Measurements from ENCODE around the gene ZFP36L1. TPM values are rescaled to one million over a fixed set of nuclear protein-coding genes. Genes with fewer than 3 reads are reported as not detected.
A peak's percentile ranks its signal among the peaks of the same experiment; 100 is the strongest.

Gene ZFP36L1
- total and polyA plus RNA-seq, 10 donors: 65.7 to 443 (median 305) TPM

GRCh38 chr14:68756000-68756481 is 36.8 kb downstream of the ZFP36L1 start:
- DNase-seq: no peak
- no peaks in the 10 kb centered on the region for H3K9me3 ChIP-seq
- no peak overlapping the region for H3K27ac ChIP-seq
- H3K4me3 ChIP-seq: no peak overlapping the region
- H3K27me3 ChIP-seq (replicated peaks in 1 of 7): no peaks in the 10 kb centered on the region
- 80 to 91% (median 87%) methylated on average over 7 of the region's 7 CpGs for WGBS, 5 donors
- H3K36me3 ChIP-seq: no peaks in the 10 kb centered on the region
- intact Hi-C loops (cut with DNase I; ENCODE audit: low total_unique reads): no loop called here
- H3K4me1 ChIP-seq: peaks cover 9 to 74% (median 24%) of the 10 kb centered on the region in 6 donors
- TF ChIP-seq POLR2AphosphoS5 (IDR thresholded peaks at IDR 0.05) (no peak), POLR2A (IDR thresholded peaks at IDR 0.05) (no peak), CTCF (IDR thresholded peaks at IDR 0.05 in 8 of 11, conservative IDR thresholded peaks at IDR 0.05 in 3 of 11) (no peak)

DNA sequence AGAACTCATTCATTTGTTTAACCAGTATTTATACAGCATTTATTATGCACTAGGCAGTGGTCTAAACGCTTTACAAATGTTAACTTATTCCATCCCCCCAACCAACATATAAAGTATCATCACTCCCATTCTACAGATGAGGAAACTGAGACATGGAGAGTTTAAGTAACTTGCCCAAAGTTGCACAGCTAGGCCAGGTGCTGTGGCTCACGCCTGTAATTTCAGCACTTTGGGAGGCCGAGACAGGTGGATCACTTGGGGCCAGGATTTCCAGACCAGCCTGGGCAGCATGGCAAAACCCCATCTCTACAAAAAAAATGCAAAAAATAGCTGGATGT is 37.9 kb downstream of the ZFP36L1 start:
- H3K27ac ChIP-seq: no peak overlapping the region
- peaks cover 9 to 71% (median 23%) of the 10 kb centered on the region in 6 donors for H3K4me1 ChIP-seq
- no peaks in the 10 kb centered on the region for H3K27me3 ChIP-seq (replicated peaks in 1 of 7)
- no peak for TF ChIP-seq CTCF (IDR thresholded peaks at IDR 0.05 in 8 of 11, conservative IDR thresholded peaks at IDR 0.05 in 3 of 11)
- no peak for TF ChIP-seq POLR2A (IDR thresholded peaks at IDR 0.05)
- TF ChIP-seq POLR2AphosphoS5 (IDR thresholded peaks at IDR 0.05): no peak
- H3K9me3 ChIP-seq: no peaks in the 10 kb centered on the region
- H3K36me3 ChIP-seq: no peaks in the 10 kb centered on the region
- no peak for DNase-seq
- no peak overlapping the region for H3K4me3 ChIP-seq
- intact Hi-C loops (cut with DNase I; ENCODE audit: low total_unique reads): no loop called here
- WGBS, 5 donors: 89 to 98% (median 96%) methylated on average over 3 of the region's 3 CpGs

GRCh38 chr14:68753690-68754089 is 39.2 kb downstream of the ZFP36L1 start:
- Histone ChIP-seq H3K4me1 (peaks cover 9 to 58% (median 19%) of the 10 kb centered on the region in 6 donors), H3K27me3 (replicated peaks in 1 of 7) (no peaks in the 10 kb centered on the region), H3K27ac (peak overlapping the region in 1 of 8 donors; percentile 39), H3K4me3 (no peak overlapping the region), H3K36me3 (no peaks in the 10 kb centered on the region), H3K9me3 (no peaks in the 10 kb centered on the region)
- 48 to 75% (median 63%) methylated on average over 4 of the region's 4 CpGs for whole genome bisulfite sequencing, 5 donors
- intact Hi-C loops (cut with DNase I; ENCODE audit: low total_unique reads): no loop called here
- TF ChIP-seq POLR2AphosphoS5 (IDR thresholded peaks at IDR 0.05): no peak
- no peak for TF ChIP-seq CTCF (IDR thresholded peaks at IDR 0.05 in 8 of 11, conservative IDR thresholded peaks at IDR 0.05 in 3 of 11)
- no peak for DNase-seq

- Histone ChIP-seq H3K4me3 (no peak overlapping the region), H3K4me1 (peaks cover under 1 to 46% (median 11%) of the 10 kb centered on the region in 6 donors), H3K27me3 (replicated peaks in 1 of 7) (no peaks in the 10 kb centered on the region), H3K27ac (peak overlapping the region in 5 of 8 donors; percentile 3 to 39 (median 27)), H3K36me3 (no peaks in the 10 kb centered on the region), H3K9me3 (no peaks in the 10 kb centered on the region)
- no peak for TF ChIP-seq CTCF (IDR thresholded peaks at IDR 0.05 in 8 of 11, conservative IDR thresholded peaks at IDR 0.05 in 3 of 11)
- DNase-seq: no peak
- 81 to 90% (median 88%) methylated on average over 6 of the region's 6 CpGs for WGBS, 5 donors
- intact Hi-C loops (cut with DNase I; ENCODE audit: low total_unique reads): no loop called here
These were observed 40.4 kb downstream of the ZFP36L1 start for GRCh38 chr14:68752271-68753006.

All from spleen (tissue), 11 donors.